Hepatic stellate cell (primary cell): ENCODE data around the gene ZNF831.

Source experiments
- DNase-seq: peaks from one replicate; pipeline ENCODE4 v3.0.0; 2011; ENCODE audit warnings: low spot score

ZNF831 gene

DNA sequence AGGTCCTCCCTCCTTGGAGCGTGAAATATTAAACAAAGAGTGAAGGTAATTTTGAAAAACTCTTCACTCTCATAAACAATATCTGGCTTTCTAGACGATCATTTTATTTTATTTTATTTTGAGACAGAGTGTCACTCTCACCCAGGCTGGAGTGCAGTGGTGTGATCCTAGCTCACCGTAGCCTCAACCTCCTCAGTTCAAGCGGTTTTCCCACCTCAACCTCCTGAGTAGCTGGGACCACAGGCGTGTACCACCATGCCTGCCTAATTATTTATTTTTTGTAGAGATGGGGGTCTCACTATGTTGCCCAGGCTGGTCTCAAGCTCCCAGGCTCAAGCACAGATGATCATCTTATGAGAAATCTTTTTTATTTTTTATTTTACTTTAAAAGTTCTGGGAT lies 16.4 kb downstream of the ZNF831 start:
- DNase-seq = no peak

DNA sequence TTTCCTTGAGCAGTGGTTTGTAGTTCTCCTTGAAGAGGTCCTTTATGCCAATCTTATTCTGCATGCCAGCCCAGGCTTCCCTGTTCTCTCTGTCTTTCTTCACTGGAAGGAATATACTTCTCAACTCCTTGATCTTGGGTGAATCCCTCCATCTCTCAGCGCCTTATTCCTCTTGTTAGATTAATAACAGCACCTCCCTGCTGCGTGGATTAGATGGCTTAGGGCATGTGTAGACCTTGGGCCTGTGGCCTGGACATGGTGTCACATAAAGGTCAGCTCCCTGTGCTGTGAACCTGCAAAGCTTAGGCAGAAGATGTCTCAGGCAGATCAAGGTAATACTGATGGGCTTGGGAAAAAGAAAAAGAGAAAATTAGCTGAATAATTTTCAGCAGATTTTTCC lies 18.3 kb downstream of the ZNF831 start:
- no peak for DNase-seq

DNA sequence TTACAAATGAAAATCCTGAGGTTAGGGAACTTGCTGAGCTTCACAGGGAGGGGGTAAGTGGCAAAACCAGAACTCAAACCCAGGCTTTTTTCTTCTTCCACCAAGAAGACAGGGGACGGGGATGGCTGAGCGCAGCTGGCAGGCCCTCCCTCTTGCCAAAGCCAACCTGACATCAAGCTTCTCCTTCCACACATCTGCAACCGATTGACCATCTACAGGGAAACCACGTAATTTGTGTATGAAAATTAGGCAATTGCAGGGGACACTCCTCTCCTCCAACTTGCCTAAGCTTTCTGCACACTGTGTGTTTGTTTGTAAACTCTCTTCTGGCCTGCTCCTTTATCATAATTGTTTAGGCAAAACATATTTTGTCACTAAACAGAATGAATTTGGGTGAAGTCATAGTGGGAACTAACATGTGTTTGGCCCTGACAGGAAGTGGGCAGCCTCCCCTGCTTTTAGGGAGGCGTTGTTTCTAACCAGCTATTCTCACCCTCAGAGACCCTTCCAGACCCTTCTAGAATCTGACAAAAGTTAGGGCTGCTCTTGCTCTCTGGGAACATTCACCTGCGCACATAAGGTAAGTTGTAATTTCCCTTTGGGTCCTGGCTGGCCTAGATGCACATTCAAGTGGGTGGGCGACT lies 18.9 kb downstream of the ZNF831 start:
- no peak for DNase-seq

DNA sequence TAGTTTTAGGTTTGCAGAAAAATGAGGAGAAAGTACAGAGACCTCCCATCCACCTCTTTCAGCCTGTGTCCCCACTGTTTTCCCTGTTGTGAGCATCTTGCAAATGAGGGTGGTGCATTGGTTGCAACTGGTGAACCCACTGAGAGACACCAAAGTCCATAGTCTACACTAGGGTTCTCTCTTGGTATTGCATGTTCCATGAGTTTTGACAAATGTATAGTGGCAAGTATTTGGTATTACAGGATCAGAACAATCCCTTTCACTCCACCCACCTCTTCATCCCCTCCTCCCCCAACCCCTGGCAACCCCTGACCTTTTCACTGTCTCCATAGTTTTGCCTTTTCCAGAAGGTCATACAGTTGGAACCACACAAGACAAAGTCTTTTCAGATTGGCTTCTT lies 20.1 kb downstream of the ZNF831 start:
- DNase-seq = no peak

DNA sequence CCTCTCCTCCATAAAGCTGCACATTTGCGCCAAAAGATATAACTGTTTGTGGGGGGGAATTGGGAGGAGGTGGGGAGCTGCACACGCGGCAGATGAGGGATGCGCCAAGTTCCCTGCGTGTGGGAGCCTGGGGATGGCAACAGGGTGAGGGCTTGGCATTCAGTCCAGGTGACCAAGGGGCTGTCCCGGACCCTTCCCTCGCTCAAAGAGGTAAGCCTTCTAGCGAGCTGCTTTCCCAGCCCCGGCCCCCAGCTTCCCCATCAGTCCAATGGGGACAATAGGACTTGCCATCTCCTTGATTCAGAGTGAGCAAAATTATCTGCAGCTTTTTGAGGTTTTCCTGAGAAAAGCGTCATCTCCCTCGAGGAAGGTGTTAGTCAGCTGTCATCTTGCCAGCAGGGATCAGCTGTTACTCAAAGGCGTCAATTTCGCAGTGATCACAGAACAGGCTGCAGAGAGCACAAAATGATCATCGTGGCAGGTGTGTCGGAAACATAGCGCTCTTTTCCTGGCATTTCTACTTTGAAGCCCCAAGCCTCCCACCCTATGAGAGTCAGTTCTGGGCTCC lies 21.3 kb downstream of the ZNF831 start:
- no peak for DNase-seq

DNA sequence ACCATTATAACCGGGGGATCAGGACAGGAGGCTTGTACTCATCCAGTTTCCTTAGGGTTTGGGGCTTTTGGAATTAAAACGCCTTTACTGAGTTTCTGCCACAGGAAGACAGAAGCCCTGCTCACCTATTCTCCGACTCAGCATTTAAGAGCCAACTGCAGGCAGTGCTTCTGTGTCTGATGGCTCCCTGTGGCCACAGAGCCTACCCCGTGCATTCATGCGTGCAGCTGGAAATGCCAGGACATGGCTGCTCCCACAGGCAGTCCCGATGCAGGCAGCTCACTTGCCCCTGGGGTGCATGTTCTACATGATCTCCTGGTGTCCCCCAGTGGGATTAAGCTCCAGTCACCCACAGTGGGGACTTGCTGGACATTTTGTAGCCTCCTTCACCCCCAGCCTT lies 22.2 kb downstream of the ZNF831 start:
- no peak for DNase-seq

DNA sequence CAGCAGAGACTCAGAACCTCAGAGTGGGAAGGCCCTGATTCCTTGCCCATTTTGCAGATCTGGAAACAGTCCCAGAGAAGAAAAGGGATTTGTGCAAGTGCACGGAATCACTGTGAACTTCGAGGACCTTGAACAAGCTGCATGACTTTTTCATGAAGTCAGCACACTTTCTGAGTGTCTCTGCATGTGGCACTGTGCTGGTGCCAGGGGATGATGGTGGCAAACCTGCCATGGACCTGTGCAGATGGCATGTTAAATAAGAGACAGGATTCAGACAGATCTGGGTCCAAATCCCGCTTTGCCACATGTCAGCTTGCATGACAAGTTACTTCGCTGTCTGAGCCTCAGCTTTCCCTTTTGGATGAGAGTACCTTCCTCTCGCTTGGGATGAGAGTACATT lies 26.8 kb downstream of the ZNF831 start:
- no peak for DNase-seq

DNA sequence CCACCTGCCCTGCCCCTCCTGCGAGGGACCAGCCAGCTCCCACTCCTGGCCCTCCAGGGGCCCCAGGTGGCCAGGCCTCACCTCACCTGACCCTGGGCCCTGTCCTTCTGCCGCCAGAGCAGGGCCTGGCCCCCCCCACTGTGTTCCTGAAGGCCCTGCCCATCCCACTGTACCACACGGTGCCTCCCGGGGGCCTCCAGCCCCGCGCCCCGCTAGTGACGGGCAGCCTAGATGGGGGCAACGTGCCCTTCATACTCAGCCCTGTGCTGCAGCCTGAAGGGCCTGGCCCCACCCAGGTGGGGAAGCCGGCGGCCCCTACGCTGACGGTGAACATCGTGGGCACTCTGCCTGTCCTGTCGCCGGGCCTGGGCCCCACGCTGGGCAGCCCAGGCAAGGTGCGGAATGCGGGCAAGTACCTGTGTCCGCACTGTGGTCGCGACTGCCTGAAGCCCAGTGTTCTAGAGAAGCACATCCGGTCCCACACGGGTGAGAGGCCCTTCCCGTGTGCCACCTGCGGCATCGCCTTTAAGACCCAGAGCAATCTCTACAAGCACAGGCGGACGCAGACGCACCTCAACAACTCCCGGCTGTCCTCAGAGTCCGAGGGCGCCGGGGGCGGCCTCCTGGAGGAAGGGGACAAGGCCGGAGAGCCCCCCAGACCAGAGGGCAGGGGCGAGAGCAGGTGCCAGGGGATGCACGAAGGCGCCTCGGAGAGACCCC lies 27.6 kb downstream of the ZNF831 start:
- no peak for DNase-seq

DNA sequence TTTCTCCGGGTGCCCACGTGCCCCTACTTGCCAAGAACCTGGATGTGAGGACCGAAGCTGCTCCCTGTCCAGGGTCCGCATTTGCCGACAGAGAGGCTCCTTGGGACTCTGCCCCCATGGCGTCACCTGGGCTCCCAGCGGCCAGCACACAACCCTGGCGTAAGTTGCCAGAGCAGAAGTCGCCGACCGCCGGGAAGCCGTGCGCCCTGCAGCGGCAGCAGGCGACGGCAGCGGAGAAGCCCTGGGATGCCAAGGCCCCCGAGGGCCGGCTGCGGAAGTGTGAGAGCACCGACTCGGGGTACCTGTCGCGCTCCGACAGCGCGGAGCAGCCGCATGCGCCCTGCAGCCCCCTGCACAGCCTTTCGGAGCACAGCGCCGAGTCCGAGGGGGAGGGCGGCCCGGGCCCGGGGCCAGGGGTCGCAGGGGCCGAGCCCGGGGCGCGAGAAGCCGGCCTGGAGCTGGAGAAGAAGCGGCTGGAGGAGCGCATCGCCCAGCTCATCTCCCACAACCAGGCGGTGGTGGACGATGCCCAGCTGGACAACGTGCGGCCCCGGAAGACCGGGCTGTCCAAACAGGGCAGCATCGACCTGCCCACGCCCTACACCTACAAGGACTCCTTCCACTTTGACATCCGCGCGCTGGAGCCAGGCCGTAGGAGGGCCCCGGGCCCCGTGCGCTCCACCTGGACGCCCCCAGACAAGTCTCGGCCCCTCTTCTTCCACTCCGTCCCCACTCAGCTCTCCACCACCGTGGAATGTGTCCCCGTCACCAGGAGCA lies 28.3 kb downstream of the ZNF831 start:
- DNase-seq = no peak

DNA sequence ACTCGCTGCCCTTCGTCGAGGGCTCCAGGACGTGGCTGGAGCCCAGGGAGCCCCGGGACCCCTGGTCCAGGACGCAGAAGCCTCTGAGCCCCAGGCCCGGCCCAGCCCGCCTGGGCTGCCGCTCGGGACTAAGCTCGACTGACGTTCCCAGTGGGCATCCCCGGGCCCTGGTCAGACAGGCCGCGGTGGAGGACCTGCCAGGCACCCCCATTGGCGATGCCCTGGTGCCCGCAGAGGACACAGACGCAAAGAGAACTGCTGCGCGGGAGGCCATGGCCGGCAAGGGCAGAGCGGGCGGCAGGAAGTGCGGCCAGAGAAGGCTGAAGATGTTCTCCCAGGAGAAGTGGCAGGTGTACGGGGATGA lies 28.9 kb downstream of the ZNF831 start:
- DNase-seq = no peak

DNA sequence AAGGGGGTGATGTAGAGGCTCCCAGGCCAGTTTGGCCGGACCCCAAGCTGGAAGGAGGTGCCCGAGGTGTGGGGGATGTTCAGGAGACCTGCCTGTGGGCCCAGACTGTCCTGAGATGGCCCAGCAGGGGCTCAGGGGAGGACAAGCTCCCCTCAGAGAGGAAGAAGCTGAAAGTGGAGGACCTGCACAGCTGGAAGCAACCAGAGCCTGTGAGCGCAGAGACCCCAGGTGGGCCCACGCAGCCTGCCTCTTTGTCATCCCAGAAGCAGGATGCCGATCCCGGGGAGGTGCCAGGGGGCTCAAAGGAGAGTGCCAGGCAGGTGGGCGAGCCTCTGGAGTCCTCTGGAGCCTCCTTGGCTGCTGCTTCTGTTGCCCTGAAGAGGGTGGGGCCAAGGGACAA lies 29.7 kb downstream of the ZNF831 start:
- no peak for DNase-seq

DNA sequence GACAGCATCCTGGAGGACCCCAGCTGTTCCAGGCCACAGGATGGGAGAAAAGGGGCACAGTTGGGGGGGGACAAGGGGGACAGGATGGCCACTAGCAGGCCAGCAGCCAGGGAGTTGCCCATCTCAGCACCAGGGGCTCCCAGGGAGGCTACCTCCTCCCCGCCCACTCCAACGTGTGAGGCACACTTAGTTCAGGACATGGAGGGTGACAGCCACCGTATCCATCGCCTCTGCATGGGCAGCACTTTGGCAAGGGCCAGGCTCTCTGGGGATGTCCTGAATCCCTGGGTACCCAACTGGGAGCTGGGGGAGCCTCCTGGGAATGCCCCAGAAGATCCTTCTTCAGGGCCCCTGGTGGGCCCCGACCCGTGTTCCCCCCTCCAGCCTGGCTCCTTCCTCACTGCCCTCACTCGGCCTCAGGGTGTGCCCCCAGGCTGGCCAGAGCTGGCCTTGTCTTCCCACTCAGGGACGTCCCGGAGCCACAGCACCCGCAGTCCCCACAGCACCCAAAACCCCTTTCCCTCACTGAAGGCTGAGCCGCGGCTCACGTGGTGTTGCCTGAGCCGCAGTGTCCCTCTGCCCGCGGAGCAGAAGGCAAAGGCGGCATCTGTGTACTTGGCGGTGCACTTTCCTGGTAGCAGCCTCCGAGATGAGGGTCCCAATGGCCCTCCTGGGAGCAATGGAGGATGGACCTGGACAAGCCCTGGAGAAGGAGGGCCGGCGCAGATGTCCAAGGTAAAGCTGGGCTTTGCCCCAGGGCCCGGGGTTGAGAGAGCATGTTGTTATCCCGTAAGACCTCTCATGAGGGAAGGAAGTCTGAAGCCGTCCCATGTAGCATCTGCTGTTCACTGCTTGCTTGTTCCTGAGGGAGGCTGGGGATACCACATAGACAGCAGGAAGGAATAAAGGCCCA lies 30.7 kb downstream of the ZNF831 start:
- no peak for DNase-seq

DNA sequence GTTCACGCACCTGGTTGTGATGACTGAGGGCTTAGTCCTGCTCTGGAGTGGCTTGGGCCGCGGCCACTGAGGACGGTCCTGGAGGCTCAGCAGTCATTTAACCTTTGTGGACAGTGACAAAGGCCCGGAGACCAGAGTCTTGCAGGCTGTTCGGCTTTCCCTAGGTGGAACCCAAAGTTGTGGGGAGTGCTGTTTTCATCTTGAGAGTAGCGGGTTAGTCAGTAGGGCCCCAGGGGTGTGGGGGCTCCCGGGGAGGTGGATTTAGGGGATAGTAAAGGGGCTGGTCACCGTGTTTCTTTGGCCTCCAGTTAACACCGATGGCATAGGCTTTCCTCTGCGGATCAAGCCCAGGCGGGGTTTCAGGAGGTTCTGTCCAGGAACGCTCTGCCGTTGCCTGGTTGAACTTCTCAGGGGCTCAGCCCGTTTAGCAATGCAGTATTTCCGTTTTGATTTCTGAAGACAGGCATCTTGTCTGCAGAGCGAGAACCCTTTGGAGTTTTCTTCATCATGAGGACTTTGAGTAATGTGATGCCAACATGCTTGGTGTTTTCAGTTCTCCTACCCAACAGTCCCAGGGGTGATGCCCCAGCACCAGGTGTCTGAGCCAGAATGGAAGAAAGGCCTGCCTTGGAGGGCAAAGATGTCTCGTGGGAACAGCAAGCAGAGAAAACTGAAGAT lies 31.8 kb downstream of the ZNF831 start:
- no peak for DNase-seq

DNA sequence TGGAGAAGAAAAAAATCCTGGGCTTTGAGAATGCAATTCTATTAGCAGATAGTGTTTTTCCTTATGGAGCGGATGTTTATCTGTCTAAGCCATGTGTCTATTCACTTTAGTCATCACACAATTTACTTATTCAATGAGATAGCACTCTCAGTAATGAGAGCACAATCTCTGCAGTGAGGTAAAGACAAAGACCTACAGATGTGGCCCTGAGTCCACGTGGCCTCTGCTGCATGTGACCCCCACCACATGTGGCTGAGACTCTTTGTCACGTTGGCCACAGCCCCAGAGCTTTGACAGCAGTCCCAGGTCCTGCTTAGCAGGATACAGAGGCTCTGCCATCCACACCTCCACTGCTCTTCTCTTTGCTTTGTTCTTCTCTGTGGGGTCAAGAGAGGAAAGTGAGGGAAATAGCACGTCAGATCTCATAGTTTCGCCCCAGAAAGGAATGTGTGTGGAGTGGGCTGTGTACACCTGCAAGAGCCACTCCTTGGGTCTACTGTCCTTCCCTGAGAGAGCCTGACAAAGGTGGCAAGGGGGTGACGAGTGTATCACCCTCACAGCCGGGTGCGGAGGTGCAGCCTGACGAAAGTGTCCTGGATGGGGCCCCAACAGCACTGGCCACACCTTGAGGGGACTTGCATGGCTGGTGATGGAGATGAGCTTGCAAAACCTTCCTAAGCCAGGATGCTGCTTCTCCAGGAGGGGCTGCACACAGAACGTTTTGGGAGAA lies 40.7 kb downstream of the ZNF831 start:
- no peak for DNase-seq

DNA sequence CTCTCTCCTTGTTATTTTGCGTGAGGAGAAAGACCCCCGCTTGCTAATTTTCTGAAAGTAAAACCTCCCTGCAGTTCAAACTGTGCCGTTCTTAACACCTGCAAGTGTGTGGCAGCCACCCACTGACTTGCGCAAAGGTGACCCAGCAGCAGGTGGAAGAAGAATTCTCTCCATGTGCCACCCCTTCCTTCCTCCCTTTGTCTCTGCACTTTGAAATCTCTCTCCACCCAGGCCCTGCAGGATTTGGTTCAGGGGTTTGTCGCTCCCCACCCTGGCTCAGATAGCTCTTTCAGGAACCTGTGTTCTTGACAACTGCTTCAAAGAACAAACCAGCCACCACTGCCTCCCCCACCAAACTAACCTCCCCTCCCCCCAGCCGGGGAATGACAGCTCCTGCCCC lies 41.4 kb downstream of the ZNF831 start:
- DNase-seq = no peak

DNA sequence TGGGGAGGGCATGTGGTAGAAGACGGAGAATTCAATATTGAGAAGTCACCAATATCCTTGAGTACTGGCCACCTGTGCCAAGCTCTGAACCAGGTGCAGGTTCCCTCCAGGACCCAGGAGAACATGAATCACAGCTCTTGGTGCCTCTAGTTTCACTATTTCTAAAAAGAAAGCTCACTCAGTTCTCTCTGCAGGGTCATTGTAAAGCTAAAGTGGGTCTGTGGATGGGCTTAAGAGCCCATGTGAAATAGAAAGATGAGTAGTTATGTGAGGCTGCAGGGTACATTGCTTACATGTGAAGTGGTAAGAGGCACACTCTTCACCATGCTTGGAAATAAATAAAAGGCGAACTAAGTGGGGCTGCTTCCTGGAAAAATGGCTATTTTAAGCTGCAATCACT lies 43.6 kb downstream of the ZNF831 start:
- no peak for DNase-seq

DNA sequence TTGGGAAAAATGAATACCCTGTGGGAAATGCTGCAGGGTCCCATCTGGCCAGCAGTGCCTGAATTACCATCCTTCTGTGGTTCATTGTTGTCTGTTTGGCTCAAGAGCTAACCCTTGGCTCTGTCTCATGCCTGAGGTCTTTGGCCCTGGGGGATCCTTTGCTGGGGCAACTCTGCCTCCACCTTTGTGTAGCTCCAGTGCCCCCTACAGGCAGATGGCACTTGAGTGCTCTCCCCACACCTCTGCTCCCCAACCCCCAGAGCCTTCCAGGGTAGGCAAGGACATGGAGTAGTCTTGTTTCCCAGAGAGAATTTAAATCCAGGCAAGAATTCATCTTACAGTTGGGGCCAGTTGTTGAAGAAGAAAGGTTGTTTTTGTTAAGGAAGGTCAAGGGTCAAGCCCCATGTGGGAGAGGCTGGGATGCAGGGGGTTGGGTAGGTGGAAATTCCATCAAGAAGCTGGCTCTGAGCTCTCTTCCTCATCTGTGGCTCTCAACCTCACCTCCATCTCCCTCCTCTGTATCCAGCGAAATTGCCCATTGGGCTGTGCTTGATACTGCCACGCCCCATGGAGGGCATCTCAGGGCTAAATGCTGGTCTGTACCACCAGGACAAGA lies 44.2 kb downstream of the ZNF831 start:
- no peak for DNase-seq

DNA sequence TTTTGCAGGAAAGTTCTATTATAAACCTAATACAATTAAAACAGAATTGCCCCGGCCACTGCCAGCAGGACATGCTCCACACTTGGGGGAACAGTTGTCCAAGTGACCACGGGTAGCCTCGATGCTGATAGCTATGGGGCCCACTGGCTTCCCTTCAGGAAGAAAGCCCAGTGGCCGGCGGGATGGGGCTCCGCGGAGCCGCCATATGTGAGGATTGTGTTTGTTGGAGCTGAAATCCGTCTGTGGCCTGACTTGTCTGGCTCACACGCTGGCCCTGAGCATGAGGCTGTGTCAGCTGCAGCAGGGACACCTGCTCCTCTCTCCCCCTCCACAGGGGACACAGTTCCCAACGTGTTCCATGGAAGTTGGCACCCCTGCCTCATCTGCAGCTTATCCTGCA lies 46.6 kb downstream of the ZNF831 start:
- no peak for DNase-seq

DNA sequence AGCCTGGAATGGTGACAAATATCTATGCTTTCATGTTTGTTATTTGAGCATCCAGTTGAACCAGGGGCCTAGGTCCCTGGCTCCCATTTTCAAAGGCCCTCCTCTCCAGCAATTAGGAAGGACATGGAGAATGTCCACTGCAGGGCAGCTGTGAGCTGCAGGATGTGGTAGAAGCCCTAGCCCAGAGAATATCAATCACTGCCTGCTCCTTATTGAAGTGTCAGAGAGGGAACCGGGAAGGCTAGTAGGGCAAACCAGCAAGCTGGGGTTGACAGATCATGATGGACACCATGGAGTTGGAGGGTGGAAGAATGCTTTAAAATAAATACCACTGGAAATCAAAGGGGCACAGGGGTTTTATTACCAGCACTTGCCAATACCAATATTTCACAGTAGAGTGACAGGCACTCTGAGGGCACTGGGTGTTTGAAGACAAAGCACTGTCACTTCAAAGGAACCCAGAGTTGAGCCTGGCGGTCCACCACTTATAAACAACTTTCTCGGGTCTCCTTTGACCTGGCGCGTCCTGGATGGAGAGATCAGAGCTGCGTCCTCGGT lies 47.7 kb downstream of the ZNF831 start:
- no peak for DNase-seq

DNA sequence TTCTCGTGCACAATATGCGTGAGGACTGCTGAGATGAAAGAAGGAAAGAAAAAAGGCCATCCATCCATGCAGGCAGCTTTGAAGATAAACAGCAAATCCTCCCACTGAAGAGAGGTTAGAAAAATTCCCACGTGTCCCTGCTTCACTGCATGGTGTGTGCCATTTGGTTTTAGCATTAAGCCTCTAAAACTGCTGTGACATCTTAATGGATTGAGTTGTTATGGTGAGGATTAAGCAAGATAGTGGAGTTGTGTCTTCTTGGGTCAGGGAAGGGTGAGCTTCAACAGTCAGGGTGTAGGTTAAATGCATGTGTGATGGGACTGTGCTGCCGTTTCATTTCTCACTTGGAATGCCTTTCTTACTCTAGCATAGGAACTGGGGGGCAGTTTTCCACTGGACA lies 50.5 kb downstream of the ZNF831 start:
- DNase-seq = no peak
